Heart left ventricle (tissue), 13 donors: ENCODE data around the gene GPR183.

Experiments used
- POLR2A ChIP-seq, 2 donors: fragments of 450-650 bp; IDR thresholded peaks; one replicate each; pipeline ENCODE4 v1.6.1; 2017; ENCODE audit warnings: antibody characterized with exemption in 2 of 2, mild to moderate bottlenecking in 2 of 2, moderate library complexity in 2 of 2
- TF ChIP-seq, protein P1 (sequence below), 12 donors: fragments of 200-600 bp; sonication (generic) in 4 of 12; IDR thresholded peaks; one replicate each; pipeline versions ENCODE4 v1.5.0 to v1.8.0; 2018 to 2022; ENCODE audit warnings: antibody characterized with exemption in 12 of 12, mild to moderate bottlenecking in 5 of 12
- donor health status: ischemic (EF 13 %, LVEDD 7.1; RV severe dilation, severe dysfunction).
- donor health status: DM: no; HTN: yes; CAD: no.
- donor health status: DM: no; HTN: no; CAD: no.
- donor health status: ischemic (EF 25% LVEDD 6.9; RV normal size, moderate dysfunction).
- donor health status: ischemic (EF 25% LVEDD 5.7; RV mildly dilated, moderate dysfunction).
- donor health status: ischemic (EF 35%, LVEDD 5.7; RV mildly dilated, moderate dysfunction).
- donor health status: nonischemic (EF 11% LVEDD 7.7; RV severe dilation, severe dysfunction).
- donor health status: DM: yes; HTN: yes; CAD: no.
- donor health status: PGD.
- donor health status: ischemic (EF 29% LVEDD 5.4; RV normal size, mild dysfunction).
- donor health status: nonischemic (EF 23%, LVEDD 6.1; RV moderate dilation, normal function).

DNA sequence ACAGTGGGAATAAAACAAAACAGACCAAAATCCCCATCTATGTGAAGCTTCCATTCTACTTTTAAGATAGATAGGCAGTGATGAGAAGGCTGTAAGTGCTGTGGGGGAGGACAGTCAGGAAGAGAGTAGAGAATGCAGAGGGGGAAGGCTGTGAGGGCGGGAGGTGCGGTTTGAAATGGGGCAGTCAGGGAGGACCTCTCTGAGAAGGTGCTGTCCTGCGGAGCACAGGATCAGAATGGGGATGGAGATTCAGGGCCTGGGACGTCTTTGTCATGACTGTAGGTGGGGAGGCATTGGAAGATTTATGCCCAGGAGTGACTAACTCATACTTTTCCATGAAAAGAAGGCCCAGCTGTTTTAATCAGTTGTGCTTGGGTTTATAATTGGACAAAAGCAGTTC lies 3.9 kb upstream of the GPR183 start:
- TF ChIP-seq, protein P1, sequence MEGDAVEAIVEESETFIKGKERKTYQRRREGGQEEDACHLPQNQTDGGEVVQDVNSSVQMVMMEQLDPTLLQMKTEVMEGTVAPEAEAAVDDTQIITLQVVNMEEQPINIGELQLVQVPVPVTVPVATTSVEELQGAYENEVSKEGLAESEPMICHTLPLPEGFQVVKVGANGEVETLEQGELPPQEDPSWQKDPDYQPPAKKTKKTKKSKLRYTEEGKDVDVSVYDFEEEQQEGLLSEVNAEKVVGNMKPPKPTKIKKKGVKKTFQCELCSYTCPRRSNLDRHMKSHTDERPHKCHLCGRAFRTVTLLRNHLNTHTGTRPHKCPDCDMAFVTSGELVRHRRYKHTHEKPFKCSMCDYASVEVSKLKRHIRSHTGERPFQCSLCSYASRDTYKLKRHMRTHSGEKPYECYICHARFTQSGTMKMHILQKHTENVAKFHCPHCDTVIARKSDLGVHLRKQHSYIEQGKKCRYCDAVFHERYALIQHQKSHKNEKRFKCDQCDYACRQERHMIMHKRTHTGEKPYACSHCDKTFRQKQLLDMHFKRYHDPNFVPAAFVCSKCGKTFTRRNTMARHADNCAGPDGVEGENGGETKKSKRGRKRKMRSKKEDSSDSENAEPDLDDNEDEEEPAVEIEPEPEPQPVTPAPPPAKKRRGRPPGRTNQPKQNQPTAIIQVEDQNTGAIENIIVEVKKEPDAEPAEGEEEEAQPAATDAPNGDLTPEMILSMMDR (IDR thresholded peaks at IDR 0.05): no peak
- TF ChIP-seq POLR2A (IDR thresholded peaks at IDR 0.05): no peak
